ENCODE data around the gene SCFD2.

The SCFD2 gene

GRCh38 chr4:52869196-52869595 lies 496.7 kb downstream of the SCFD2 start:
- no peak for DNase-seq

GRCh38 chr4:52868133-52868532 lies 497.7 kb downstream of the SCFD2 start:
- DNase-seq: no peak

GRCh38 chr4:52867163-52867562 lies 498.7 kb downstream of the SCFD2 start:
- no peak for DNase-seq

GRCh38 chr4:52866734-52867133 lies 499.1 kb downstream of the SCFD2 start:
- DNase-seq: no peak

- no peak for DNase-seq
These were observed 500.6 kb downstream of the SCFD2 start for GRCh38 chr4:52865300-52865699.

- no peak for DNase-seq
These were observed 501.1 kb downstream of the SCFD2 start for GRCh38 chr4:52864793-52865192.

GRCh38 chr4:52863324-52863723 lies 502.5 kb downstream of the SCFD2 start:
- no peak for DNase-seq

- no peak for DNase-seq
These were observed 503.2 kb downstream of the SCFD2 start for GRCh38 chr4:52862639-52863161.

- DNase-seq: peak; percentile 93
These were observed 503.8 kb downstream of the SCFD2 start, which contains the start of gene RASL11B for GRCh38 chr4:52861879-52862616. RASL11B (plus strand) TSS chr4:52862317; CDS start chr4:52862508, 191 bp downstream.

GRCh38 chr4:52861171-52861823 lies 504.6 kb downstream of the SCFD2 start:
- no peak for DNase-seq

- DNase-seq: no peak
These were observed 505.5 kb downstream of the SCFD2 start for GRCh38 chr4:52860361-52860760.

- no peak for DNase-seq
These were observed 509.1 kb downstream of the SCFD2 start for GRCh38 chr4:52856801-52857200.

GRCh38 chr4:52853351-52853750 lies 512.5 kb downstream of the SCFD2 start:
- no peak for DNase-seq

GRCh38 chr4:52852711-52853110 lies 513.1 kb downstream of the SCFD2 start:
- DNase-seq: no peak

- DNase-seq: no peak
These were observed 513.8 kb downstream of the SCFD2 start for GRCh38 chr4:52852041-52852440.

- DNase-seq: no peak
These were observed 515.3 kb downstream of the SCFD2 start for GRCh38 chr4:52850406-52851124.

GRCh38 chr4:52848254-52848653 lies 517.6 kb downstream of the SCFD2 start:
- no peak for DNase-seq

- DNase-seq: no peak
These were observed 519.4 kb downstream of the SCFD2 start for GRCh38 chr4:52846502-52846901.

GRCh38 chr4:52844596-52844995 lies 521.3 kb downstream of the SCFD2 start:
- no peak for DNase-seq

- no peak for DNase-seq
These were observed 521.9 kb downstream of the SCFD2 start for GRCh38 chr4:52843958-52844357.

GRCh38 chr4:52843351-52843750 lies 522.5 kb downstream of the SCFD2 start:
- no peak for DNase-seq

- DNase-seq: no peak
These were observed 523.1 kb downstream of the SCFD2 start for GRCh38 chr4:52842792-52843191.

- DNase-seq: no peak
These were observed 524.0 kb downstream of the SCFD2 start for GRCh38 chr4:52841682-52842456.

Measured in activated CD8-positive, alpha-beta memory T cell treated with anti-CD3 and anti-CD28 coated beads, Interleukin-2, amount 50 U/mL, for 48 hours (primary cell).